Type B pancreatic cell (in vitro differentiated cells): Measurements from ENCODE around the gene SECTM1. TPM values are rescaled to one million over a fixed set of nuclear protein-coding genes. Genes with fewer than 3 reads are reported as not detected.

Experiments used
- DNase-seq: peaks from one replicate; pipeline ENCODE4 v3.0.0; 2021; ENCODE audit warnings: mixed read lengths; ENCODE audit not compliant: unreplicated experiment; ENCODE audit errors: extremely low spot score
- H3K27ac Mint-ChIP-seq: 2 replicates; pipeline ENCODE4 v1.8.0; 2021; ENCODE audit warnings: mild to moderate bottlenecking, mixed read lengths
- H3K27me3 Mint-ChIP-seq: 2 replicates; pipeline ENCODE4 v1.8.0; 2021; ENCODE audit warnings: mixed read lengths
- H3K36me3 Mint-ChIP-seq: 2 replicates; pipeline ENCODE4 v1.8.0; 2021; ENCODE audit warnings: mixed read lengths
- H3K4me1 Mint-ChIP-seq: one replicate; pipeline ENCODE4 v1.8.0; 2021; ENCODE audit warnings: mixed read lengths; ENCODE audit not compliant: unreplicated experiment
- H3K4me3 Mint-ChIP-seq: 2 replicates; pipeline ENCODE4 v1.8.0; 2021; ENCODE audit warnings: mild to moderate bottlenecking, mixed read lengths
- H3K9me3 Mint-ChIP-seq: 2 replicates; pipeline ENCODE4 v1.8.0; 2021; ENCODE audit warnings: mixed read lengths
- CTCF ChIP-seq: fragments of 200-600 bp; sonication (generic); conservative IDR thresholded peaks from 2 replicates; pipeline ENCODE4 v1.5.0; 2021; ENCODE audit warnings: antibody characterized with exemption, mild to moderate bottlenecking
- total RNA-seq: library from RNA; stranded (reverse); gene quantifications from 2 replicates; pipeline ENCODE4 v1.2.1, GENCODE V29; 2021; ENCODE audit warnings: low replicate concordance

The SECTM1 gene
- total RNA-seq, 1 donor from 2014 or later: 13.2 TPM

DNA sequence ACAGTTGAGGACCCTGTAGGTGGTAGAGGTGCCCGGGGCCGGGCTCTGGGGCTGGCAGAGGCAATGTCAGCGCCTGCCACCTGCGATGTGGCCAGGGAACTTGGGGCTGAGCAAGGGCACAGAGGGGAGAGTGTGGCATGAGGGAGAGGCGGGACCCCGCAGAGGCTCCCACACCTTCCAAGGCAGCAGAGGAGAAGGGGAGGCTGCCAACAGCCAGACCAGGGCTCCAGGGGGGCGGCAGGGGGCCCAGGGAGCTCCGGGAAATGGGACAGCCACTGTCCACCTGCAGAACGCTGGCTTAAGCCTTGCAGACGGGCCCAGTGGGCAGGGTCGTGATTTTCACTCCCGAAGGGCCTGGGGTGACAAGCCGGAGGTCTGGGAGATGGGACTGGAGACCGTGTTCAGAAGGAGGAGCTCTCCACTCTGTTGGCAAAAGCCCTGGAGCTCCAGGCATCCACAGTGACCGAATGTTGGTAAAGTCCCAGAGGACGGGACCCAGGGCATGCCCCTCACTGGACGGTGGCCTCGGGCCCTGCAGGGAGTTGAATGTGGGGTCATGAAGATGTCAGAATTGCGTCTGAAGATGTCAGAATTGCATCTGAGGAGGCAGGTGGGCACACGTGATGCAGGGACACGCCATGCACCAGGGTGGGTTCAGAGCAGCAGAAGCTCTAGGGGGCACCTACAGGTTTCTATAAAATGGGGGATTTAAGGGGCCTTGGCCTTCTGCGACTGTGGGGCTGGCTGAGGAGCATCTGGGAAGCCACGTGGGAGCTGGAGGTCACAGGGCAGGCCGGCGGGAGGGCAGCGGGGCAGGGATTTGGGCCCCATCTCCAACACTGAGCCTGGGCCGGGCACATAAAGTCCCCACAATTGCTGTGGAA lies 34.8 kb downstream of the SECTM1 start:
- no peak for DNase-seq
- Mint-ChIP-seq H3K4me1 (peaks cover 14% of the 10 kb centered on the region), H3K9me3 (no peaks in the 10 kb centered on the region), H3K27ac (no peak overlapping the region), H3K36me3 (no peaks in the 10 kb centered on the region), H3K4me3 (no peak overlapping the region), H3K27me3 (no peaks in the 10 kb centered on the region)
- TF ChIP-seq CTCF: no peak

DNA sequence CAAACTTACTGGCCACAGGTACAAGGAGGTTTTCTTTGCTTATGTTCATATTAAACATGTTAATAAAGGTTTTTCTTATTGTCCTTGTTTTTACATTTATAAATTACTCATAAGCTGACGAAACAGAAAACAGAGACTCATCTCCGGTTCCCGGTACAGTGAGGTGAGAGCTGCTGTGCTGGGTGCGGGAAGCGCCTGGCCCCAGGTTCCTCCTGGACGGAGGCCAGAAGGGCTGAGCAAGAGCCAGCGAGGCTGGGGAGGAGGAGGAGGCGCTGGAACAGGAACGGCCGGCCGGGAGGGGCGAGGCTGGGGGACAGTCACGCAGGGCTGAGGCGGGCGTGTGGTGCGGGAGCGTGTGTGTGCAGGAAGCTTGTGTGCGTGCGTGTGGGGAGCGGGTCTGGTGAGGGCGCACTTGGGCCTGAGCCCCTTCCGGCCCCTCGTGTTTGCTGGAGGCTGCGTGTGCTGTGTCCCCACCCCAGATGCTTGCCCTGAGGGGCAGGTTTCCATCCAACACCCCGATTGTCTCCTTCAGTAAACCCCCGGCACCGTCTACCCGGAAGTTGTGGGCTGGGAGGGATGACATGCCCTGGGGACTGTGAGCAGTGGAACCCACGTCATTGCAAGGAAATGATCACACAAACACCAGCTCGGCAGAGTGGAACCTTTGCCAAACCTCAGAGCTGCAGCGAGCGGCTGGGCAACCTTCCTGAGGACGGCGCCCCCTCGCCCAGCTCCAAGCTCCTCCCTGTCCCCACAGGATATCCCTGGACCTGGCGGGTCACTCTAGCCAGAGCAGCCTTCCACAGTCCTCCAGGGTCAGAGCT lies 35.6 kb downstream of the SECTM1 start:
- no peak for DNase-seq
- Mint-ChIP-seq H3K36me3 (no peaks in the 10 kb centered on the region), H3K9me3 (no peaks in the 10 kb centered on the region), H3K27ac (peak overlapping the region; percentile 75), H3K4me1 (peaks cover 19% of the 10 kb centered on the region), H3K27me3 (no peaks in the 10 kb centered on the region), H3K4me3 (peak overlapping the region; percentile 52)
- TF ChIP-seq CTCF: no peak

DNA sequence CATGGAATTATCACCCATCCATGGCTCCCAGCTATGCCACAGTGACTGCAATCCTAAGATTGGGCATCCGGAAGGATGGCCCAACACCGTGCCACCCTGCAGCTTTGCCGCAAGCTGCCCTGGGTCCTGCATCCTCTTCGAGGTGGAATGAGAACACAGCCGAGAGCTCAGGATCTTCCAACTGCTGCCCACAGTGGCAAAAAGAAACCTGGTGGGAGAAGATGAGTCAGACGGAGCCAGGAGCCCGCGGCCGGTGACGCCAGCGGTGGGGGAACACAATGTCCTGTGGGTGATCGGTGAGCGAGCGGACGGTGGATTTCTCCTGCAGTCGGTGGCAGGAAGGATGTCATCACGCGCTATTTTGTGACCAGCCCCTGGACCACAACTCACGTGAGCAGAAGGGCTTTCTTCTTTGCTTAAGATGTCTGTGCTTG lies 36.3 kb downstream of the SECTM1 start:
- Mint-ChIP-seq H3K9me3 (no peaks in the 10 kb centered on the region), H3K27me3 (no peaks in the 10 kb centered on the region), H3K36me3 (no peaks in the 10 kb centered on the region), H3K4me1 (peaks cover 19% of the 10 kb centered on the region), H3K4me3 (no peak overlapping the region), H3K27ac (peak overlapping the region; percentile 75)
- no peak for DNase-seq
- no peak for TF ChIP-seq CTCF

DNA sequence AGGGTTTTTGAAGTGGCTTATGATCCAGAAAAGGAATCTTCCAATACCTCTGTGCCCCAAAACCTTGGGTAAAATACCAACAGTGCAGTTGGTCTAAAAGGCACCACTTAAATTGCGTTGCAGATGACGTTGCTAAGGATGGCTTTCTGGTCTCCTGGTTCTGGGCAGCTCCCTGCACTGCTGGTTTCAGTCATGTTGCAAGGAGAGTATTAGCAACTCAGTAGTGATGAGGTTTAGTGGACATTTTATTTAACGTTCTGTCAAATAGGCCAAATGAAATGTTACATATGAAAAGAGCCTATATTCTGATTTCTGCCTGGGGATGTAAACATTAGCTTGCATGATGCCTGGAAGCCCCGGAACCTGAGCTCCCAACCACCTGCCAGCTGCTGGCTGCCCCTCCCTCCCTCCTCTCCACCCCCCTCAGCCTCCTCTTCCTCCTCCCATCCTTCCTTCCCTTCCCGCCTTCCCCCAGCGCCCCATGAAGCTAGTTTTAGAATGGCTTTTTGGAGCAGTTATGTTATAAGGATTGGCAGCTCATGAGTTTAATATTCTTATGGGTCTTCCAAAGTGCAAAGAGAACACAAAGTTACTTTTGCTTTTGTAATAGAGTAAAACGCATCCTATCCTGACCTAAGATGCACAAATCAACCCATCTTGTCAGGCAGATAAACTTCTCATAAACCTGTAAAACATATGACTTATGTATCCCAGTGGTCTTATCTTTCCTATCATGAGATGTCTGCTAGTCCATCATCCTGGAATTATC lies 36.9 kb downstream of the SECTM1 start:
- H3K27me3 Mint-ChIP-seq: no peaks in the 10 kb centered on the region
- no peak for TF ChIP-seq CTCF
- H3K9me3 Mint-ChIP-seq: no peaks in the 10 kb centered on the region
- H3K27ac Mint-ChIP-seq: peak overlapping the region; percentile 75
- no peaks in the 10 kb centered on the region for H3K36me3 Mint-ChIP-seq
- DNase-seq: no peak
- H3K4me3 Mint-ChIP-seq: no peak overlapping the region
- H3K4me1 Mint-ChIP-seq: peaks cover 19% of the 10 kb centered on the region

GRCh38 chr17:82295472-82295814 lies 38.1 kb downstream of the SECTM1 start:
- Mint-ChIP-seq H3K27me3 (no peaks in the 10 kb centered on the region), H3K27ac (peak overlapping the region; percentile 42), H3K4me1 (peaks cover 20% of the 10 kb centered on the region), H3K9me3 (no peaks in the 10 kb centered on the region), H3K4me3 (peak overlapping the region; percentile 29), H3K36me3 (no peaks in the 10 kb centered on the region)
- no peak for DNase-seq
- TF ChIP-seq CTCF: no peak
